ENCODE measurements around the gene ZNF570.

The ZNF570 gene

GRCh38 chr19:37468961-37469777, at the start of gene ZNF570:
Gene ZNF570 (plus strand): TSS chr19:37469356. CDS start chr19:37470355, 999 bp downstream.
- peak; percentile 75 to 79 for DNase-seq (ENCODE audit: low read depth in 2 of 2)

GRCh38 chr19:37452500-37453245, 16.5 kb upstream of the ZNF570 start:
- DNase-seq (ENCODE audit: low read depth in 2 of 2) = no peak

DNA sequence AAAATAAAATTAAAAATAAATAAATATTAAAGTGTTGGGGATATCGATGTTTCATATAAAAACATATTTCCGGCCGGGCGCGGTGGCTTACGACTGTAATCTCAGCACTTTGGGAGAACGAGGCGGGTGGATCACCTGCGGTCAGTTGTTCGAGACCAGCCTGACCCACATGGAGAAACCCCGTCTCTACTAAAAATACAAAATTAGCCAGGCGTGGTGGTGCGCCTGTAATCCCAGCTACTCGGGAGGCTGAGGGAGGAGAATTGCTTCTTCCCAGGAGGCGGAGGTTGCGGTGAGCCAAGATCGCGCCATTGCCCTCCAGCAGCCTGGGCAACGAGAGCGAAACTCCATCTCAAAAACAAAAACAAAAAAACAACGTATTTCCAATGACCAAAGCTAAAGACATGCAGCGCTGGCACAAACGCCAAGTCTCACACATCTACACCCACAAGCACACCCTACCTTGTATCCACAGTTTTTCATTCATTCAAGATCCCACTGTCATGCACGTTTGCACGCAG, 2.8 kb upstream of the ZNF570 start:
- no peak for DNase-seq (ENCODE audit: low read depth in 2 of 2)

GRCh38 chr19:37466798-37467607, 2.2 kb upstream of the ZNF570 start, which contains the start of gene ZNF569:
Gene ZNF569 (minus strand): TSS chr19:37467444. CDS start chr19:37444921, 22,523 bp downstream.
- DNase-seq (ENCODE audit: low read depth in 2 of 2) = peak; percentile 70 to 80

DNA sequence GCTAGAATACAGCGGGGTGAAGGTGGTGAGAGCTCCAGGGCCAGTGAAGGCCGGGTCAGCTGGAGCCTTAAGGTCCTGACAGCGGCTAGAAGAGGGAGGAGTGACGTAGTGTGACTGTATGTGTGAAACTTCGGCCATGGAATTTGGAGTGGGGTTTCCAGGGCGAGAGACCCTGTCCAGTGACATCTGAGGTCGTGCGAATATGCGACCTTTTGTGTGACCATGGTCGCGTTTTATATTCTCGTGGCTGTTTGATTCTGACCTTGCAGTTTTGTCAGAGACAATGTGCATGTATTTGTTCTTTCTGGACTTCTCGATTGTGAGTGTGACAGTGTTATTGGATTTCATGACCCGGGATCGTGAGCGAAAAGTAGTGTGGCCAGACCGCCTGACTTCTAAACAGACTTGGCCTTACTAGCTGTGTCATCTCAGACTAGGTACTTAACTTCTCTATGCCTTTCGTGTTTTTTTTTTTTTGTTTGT, 1.5 kb upstream of the ZNF570 start:
- DNase-seq (ENCODE audit: low read depth in 2 of 2) = no peak

- no peak for DNase-seq (ENCODE audit: low read depth in 2 of 2)
Measured at GRCh38 chr19:37470216-37470615, 1.1 kb downstream of the ZNF570 start.

DNA sequence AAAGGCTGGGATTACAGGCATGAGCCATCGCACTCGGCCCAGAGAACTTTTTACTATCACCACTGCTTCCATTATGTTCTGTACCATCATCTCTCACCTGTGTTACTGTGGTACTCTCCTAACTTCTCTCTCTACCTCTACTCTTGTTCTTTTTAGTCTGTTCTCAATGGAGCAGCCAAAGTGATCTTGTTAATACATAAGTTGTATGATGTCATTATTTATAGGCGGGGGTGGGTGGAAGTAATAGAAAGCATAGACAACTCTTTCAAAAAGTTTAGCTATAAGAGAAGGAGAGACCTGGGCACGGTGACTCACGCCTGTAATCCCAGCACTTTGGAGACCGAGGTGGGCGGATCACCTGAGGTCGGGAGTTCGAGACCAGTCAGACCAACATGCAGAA, 3.0 kb downstream of the ZNF570 start:
- DNase-seq (ENCODE audit: low read depth in 2 of 2) = no peak

- DNase-seq (ENCODE audit: low read depth in 2 of 2) = no peak
Measured at GRCh38 chr19:37484406-37485168, 15.4 kb downstream of the ZNF570 start.

DNA sequence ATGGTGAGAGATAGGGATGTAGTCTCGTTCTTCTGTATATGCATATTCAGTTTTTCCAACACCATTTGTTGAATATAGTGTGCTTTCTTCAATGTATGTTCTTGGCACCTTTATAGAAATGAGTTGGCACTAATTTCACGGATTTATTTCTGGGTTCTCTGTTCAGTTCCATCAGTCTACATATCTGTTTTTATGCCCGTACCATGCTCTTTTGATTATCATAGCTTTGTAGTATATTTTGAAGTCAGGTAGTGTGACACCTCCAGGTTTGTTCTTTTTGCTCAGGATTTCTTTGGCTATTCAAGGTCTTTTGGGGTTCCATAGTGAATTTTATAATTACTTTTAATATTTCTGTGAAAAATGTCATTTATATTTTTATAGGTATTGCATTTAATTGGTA, 23.1 kb downstream of the ZNF570 start:
- no peak for DNase-seq (ENCODE audit: low read depth in 2 of 2)

GRCh38 chr19:37505958-37506386, 36.8 kb downstream of the ZNF570 start:
- no peak for DNase-seq (ENCODE audit: low read depth in 2 of 2)

DNA sequence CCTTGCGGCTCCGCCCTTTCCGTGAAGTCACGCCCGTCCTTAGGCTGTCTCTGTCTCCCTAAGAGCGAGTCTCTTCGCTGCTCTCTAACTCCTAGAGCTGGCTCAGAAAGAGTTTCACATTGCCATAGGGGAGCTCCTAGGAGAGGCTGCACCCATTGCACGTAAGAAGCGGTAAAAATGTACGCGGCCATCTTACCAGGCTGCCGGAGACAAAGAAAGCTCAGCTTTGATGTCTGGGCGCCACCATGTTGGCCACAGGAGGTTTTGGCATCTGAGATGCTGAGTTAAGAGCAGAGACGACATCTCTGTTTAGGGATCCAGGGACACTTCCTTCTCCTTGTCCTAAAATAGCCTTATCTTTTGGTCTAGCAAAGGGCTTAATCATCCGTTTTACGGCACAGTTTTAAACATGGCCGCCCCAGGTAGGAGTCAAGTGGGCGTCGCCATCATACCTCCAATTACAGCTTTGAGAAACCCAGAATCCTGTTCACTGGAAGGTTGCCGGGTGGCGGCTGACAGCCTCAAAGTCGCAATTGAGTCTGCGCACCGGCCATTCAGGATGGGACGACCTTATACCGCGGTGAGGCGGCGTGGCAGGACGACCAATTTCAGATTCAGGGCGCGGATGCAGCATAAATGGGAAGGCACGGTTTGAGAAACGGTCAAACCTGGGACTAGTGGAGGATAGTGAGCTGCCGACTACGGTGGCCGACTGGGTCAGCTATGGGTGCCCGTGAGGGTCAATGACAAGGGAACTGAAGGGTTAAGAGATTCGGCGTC, 37.4 kb downstream of the ZNF570 start, which contains the start of gene ZNF793:
ZNF793 (plus strand) TSS at position 553 of the 780 bp plus-strand sequence. CDS start 16,501 bp downstream, outside the sequence.
- peak; percentile 54 to 71 for DNase-seq (ENCODE audit: low read depth in 2 of 2)

DNA sequence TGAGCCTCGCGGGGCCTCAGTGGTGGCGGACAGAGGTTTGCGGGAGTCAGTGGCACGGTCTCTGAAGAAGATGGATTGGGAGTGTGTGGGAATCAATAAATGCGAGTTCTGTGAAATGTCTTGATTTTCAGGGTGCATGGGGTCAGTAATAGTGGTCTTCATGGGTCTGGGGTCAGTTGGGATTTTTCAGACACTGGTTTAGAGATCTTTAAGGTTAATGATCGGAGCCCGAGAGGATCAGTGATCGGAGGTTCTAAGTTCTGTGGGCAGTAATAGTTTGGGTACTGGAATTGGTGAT, 38.0 kb downstream of the ZNF570 start:
- no peak for DNase-seq (ENCODE audit: low read depth in 2 of 2)

DNA sequence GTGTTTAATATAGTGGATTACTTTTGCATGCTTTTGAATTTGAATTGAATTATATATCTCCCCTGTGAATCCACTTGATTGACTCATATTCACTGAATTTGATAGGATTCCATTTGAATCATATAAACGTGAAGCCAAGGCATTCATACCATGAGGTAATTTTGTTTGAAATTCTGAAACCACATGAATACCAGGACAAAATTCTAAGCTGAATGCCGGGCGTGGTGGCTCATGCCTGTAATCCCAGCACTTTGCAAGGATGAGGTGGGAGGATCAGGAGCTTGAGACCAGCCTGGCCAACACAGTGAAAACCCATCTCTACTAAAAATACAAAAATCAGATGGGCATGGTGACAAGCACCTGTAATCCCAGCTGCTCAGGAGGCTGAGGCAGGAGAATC, 42.0 kb downstream of the ZNF570 start:
- DNase-seq (ENCODE audit: low read depth in 2 of 2) = no peak

- DNase-seq (ENCODE audit: low read depth in 2 of 2) = no peak
Measured at GRCh38 chr19:37511821-37512220, 42.7 kb downstream of the ZNF570 start.

DNA sequence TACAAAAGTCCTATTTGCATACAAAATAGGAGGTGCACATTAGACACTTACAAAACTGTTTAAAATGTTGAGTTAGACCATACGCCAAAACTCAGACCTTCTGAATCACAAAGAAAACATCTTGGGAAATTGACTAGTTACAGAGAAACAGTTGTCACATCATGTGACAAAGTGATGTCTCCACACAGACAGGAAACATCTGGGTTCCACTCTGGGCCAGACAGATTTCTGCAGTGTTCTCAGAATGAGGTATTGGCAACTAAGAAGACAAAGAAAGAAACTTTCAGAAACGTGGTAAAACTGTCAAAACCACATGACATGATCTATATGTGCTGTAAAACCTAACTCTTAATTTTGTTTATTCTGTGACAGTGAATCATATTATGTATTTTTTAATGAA, 44.2 kb downstream of the ZNF570 start:
- DNase-seq (ENCODE audit: low read depth in 2 of 2) = no peak

- DNase-seq (ENCODE audit: low read depth in 2 of 2) = no peak
Measured at GRCh38 chr19:37519890-37520289, 50.7 kb downstream of the ZNF570 start.

GRCh38 chr19:37537391-37537947, 68.3 kb downstream of the ZNF570 start:
- DNase-seq (ENCODE audit: low read depth in 2 of 2) = no peak

All from activated CD8-positive, alpha-beta memory T cell treated with anti-CD3 and anti-CD28 coated beads for 4 hours (primary cell).